GM23248 (cell line): ENCODE measurements around the gene PGPEP1.

Experiments used
- EZH2 ChIP-seq: fragments of 200-600 bp; sonication (generic); IDR thresholded peaks from 2 replicates; pipeline ENCODE4 v1.6.1; 2018; ENCODE audit warnings: antibody characterized with exemption, mild to moderate bottlenecking; ENCODE audit not compliant: insufficient read depth, poor library complexity, severe bottlenecking
- EZH2phosphoT487 ChIP-seq: fragments of 200-600 bp; sonication (generic); IDR thresholded peaks from 2 replicates; pipeline ENCODE4 v1.6.1; 2018; ENCODE audit warnings: antibody characterized with exemption, moderate library complexity, mild to moderate bottlenecking, low read depth; ENCODE audit not compliant: insufficient read depth

GRCh38 chr19:18321734-18322102 lies 18.7 kb upstream of the PGPEP1 start:
- TF ChIP-seq EZH2 (no peak), EZH2phosphoT487 (no peak)
